Transverse colon (tissue), 4 donors: ENCODE data around the gene ETV7.

Experiments
- POLR2A ChIP-seq: fragments of 450-650 bp; IDR thresholded peaks from one replicate; pipeline ENCODE4 v1.6.1; 2016; ENCODE audit warnings: antibody characterized with exemption, mild to moderate bottlenecking, moderate library complexity
- POLR2AphosphoS5 ChIP-seq, 3 donors: sonication (generic); formaldehyde crosslinking; IDR thresholded peaks; one replicate each; pipeline ENCODE4 v1.6.1; 2016; ENCODE audit warnings: antibody characterized with exemption in 3 of 3
- TF ChIP-seq, protein P1 (sequence below), 5 experiments: fragments of 200-600 bp in 3 of 5; fragments of 450-650 bp in 2 of 5; sonication (generic) in 3 of 5; IDR thresholded peaks; 1 replicate in 2 of 5; 2 replicates in 3 of 5; pipeline ENCODE4 v1.5.1; 2016 to 2017; ENCODE audit warnings: antibody characterized with exemption in 5 of 5, inconsistent platforms in 3 of 5, mild to moderate bottlenecking in 2 of 5, moderate library complexity in 1 of 5

GRCh38 chr6:36368421-36368820 is 19.0 kb downstream of the ETV7 start:
- TF ChIP-seq, protein P1, sequence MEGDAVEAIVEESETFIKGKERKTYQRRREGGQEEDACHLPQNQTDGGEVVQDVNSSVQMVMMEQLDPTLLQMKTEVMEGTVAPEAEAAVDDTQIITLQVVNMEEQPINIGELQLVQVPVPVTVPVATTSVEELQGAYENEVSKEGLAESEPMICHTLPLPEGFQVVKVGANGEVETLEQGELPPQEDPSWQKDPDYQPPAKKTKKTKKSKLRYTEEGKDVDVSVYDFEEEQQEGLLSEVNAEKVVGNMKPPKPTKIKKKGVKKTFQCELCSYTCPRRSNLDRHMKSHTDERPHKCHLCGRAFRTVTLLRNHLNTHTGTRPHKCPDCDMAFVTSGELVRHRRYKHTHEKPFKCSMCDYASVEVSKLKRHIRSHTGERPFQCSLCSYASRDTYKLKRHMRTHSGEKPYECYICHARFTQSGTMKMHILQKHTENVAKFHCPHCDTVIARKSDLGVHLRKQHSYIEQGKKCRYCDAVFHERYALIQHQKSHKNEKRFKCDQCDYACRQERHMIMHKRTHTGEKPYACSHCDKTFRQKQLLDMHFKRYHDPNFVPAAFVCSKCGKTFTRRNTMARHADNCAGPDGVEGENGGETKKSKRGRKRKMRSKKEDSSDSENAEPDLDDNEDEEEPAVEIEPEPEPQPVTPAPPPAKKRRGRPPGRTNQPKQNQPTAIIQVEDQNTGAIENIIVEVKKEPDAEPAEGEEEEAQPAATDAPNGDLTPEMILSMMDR (IDR thresholded peaks at IDR 0.05) = no peak
- TF ChIP-seq POLR2A = no peak
- no peak for TF ChIP-seq POLR2AphosphoS5 (IDR thresholded peaks at IDR 0.05)
